GM18867 (cell line): ENCODE results near the gene SLC29A4.
"Not testable (repeated sequence)": the region's sequence is repeated elsewhere in the genome, so short reads cannot be mapped to it uniquely, and the experiment has no call there.

Experiments
- ATAC-seq: cut with Tn5 transposase; IDR thresholded peaks from one replicate; pipeline ENCODE4 v1.9.1; 2021; ENCODE audit warnings: mild to moderate bottlenecking, moderate library complexity; ENCODE audit not compliant: unreplicated experiment

Gene SLC29A4

GRCh38 chr7:5295039-5296014, 12.6 kb downstream of the SLC29A4 start:
- no peak for ATAC-seq

- no peak for ATAC-seq
These were observed 13.4 kb downstream of the SLC29A4 start for GRCh38 chr7:5296015-5296610.

- no peak for ATAC-seq
These were observed 14.0 kb downstream of the SLC29A4 start for GRCh38 chr7:5296611-5297226.

GRCh38 chr7:5300366-5300765, 17.6 kb downstream of the SLC29A4 start:
- no peak for ATAC-seq

- no peak for ATAC-seq
These were observed 19.8 kb downstream of the SLC29A4 start for GRCh38 chr7:5302577-5302976.

GRCh38 chr7:5303061-5303460, 20.3 kb downstream of the SLC29A4 start:
- ATAC-seq: no peak

- ATAC-seq: no peak
These were observed 21.1 kb downstream of the SLC29A4 start for GRCh38 chr7:5303591-5304505.

GRCh38 chr7:5305050-5305449, 22.3 kb downstream of the SLC29A4 start:
- ATAC-seq: not testable (repeated sequence)

- ATAC-seq: not testable (repeated sequence)
These were observed 24.7 kb downstream of the SLC29A4 start for GRCh38 chr7:5307221-5308142.

- ATAC-seq: no peak
These were observed 26.4 kb downstream of the SLC29A4 start for GRCh38 chr7:5309146-5309545.

- no peak for ATAC-seq
These were observed 28.2 kb downstream of the SLC29A4 start for GRCh38 chr7:5310822-5311405.

- not testable (repeated sequence) for ATAC-seq
These were observed 29.7 kb downstream of the SLC29A4 start for GRCh38 chr7:5312276-5313070.

- ATAC-seq: not testable (repeated sequence)
These were observed 30.5 kb downstream of the SLC29A4 start for GRCh38 chr7:5313076-5313885.

- no peak for ATAC-seq
These were observed 32.1 kb downstream of the SLC29A4 start for GRCh38 chr7:5314864-5315263.

GRCh38 chr7:5315761-5316160, 33.0 kb downstream of the SLC29A4 start:
- no peak for ATAC-seq

GRCh38 chr7:5318613-5319012, 35.9 kb downstream of the SLC29A4 start:
- not testable (repeated sequence) for ATAC-seq

- no peak for ATAC-seq
These were observed 37.6 kb downstream of the SLC29A4 start for GRCh38 chr7:5320391-5320790.
